GM21447 (cell line): ENCODE data around the gene SDE2.
A peak's percentile ranks its signal among the peaks of the same experiment; 100 is the strongest.

Experiments used
- ATAC-seq: cut with Tn5 transposase; IDR thresholded peaks from one replicate; pipeline ENCODE4 v1.9.1; 2021; ENCODE audit not compliant: unreplicated experiment

SDE2 gene

DNA sequence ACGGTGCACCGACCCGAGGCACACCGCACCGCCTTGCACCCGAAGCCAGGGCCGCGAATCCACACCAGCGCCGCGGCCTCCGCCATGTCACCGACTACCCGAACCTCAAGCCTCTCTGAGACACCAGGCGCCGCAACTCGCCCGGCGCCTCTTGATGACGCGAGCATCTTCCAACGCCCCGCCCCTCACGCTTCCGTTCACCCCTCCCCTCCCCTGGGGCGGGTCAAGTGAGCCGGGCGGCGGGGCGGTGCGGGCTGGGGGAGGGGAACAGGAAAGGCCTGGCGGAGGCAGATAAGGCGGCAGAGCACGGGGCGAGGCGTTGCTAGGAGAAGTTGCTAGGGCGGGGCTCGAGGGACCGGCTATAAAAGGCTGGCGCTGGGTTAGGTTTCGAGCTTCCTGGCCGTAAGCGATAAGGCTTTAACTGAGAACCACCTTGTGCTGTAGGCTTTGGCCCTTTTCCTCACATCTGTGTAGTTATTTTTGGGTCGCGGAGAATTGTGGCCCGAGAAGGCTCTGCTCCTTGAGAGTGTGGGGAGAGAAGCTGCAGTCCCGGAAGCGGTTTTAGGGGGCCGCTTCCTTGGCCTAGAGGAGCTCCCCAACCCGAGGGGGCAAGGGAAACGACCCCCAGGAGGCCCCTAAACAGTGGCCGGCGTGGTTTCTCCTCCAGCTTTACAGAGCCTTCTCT lies at the start of gene SDE2:
SDE2 (minus strand) TSS at position 117 of the 685 bp plus-strand sequence; CDS start at position 86, 31 bp downstream.
- ATAC-seq, result peak; percentile 78

DNA sequence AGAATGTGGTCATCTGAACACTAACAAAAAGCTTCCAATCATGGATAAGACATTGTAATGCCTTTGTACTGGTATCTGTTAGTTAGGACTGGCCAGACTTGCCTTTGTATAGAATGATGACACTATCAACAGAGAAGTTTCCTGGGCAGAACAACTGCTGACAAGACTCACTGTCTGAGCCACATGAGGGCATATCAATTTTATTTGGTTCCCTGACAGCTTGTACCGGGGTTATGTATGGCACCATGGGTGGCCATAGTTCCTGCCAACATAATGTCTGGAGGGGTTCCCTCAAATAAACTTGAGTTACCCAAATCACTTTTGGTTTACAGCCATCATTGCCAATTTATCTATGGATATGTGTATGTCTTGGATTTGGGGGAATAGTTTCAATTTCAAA lies 49.7 kb upstream of the SDE2 start:
- ATAC-seq, result no peak

DNA sequence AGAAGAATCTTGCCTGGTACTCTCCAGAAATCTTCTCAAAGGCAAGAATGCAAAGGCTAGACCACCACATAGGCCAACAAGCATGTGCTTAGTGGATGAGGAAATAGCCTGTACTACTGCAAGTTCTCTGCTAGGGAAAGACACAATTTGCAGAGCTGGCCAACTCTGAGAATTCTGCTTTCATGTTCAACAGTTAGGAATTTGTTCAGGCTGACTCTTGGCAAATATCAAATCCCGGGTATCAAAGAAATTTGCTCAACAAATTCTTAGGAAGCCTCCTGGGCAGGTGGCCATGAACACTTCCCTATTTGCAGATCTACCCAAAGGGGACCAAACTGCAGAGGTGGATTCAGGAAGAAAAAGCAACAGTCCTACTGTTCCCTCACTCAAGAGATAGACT lies 48.4 kb upstream of the SDE2 start:
- ATAC-seq, result no peak

DNA sequence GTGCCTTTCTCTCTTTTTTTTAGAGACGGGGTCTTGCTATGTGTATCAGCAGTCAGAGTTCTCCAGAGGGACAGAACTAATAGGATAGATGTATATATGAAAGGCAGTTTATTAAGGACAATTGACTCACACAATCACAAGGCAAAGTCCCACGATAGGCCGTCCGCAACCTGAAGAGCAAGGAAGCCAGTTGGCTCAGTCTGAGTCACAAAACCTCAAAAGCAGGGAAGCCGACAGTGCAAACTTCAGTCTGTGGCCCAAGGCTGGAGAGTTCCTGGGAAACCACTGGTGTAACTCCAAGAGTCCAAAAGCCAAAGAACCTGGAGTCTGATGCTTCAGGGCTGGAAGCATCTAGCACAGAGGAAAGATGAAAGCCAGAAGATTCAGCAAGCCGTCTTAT lies 47.1 kb upstream of the SDE2 start:
- no peak for ATAC-seq

DNA sequence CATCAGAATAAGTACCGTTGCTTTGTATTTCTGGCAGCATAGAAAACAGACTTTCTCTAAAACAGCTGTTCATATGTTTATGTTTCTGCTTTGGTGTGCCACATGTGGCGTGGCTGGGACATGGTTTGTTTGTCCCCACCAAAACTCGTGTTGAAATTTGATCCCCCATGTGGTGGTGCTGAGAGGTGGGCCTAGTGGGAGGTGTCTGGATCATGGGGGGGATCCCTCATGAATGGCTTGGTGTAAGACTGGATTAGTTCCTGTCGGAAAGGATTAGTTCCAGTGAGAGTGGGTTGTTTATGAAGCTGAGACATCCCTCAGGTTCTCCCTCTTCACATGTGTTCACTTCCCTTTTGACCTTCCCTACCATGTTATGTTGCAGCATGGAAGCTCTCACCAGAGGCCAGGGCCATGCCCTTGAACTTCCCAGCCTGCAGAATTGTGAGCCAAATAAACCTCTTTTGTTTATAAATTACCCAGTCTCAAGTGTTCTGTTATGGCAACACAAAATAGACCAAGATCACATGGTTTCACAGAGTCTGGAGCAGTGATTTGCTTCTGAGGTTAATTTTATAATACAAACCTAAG lies 45.5 kb upstream of the SDE2 start:
- no peak for ATAC-seq

DNA sequence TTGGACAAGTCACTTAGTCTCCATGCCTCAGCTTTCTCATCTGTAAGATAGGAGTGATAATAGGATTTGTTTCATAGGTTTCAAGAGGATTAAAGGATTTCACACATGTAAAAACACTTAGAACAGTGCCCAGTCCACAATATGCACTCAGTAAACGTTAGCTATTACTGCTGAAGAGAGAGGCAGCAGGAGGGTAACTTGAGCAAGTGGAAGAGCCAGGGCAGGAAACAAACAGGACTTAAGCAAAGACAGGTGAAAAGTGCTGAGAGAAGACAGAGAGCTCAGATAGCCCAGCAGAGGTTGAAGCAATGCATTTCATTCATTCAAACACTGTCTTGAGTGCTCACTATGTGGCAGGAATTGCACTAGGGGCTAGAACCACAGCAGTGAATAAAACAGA lies 42.3 kb upstream of the SDE2 start:
- no peak for ATAC-seq

- no peak for ATAC-seq
Observed at GRCh38 chr1:226038661-226039060, 39.5 kb upstream of the SDE2 start.

DNA sequence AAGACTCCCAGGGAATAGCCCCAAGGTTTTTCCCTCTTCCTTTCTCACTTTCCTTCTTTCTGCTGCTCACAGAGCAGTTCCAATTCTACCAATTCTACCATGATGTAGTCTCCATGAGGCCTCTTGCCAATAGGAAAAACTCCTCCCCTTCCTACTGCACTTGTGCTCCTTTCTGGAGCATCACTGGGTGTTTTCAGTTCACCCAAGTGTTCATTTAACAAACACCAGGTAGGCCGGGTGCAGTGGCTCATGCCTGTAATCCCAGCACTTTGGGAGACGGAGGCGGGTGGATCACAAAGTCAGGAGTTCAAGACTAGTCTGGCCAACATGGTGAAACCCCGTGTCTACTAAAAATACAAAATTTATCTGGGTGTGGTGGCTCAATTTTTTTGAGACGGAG lies 36.8 kb upstream of the SDE2 start:
- no peak for ATAC-seq

DNA sequence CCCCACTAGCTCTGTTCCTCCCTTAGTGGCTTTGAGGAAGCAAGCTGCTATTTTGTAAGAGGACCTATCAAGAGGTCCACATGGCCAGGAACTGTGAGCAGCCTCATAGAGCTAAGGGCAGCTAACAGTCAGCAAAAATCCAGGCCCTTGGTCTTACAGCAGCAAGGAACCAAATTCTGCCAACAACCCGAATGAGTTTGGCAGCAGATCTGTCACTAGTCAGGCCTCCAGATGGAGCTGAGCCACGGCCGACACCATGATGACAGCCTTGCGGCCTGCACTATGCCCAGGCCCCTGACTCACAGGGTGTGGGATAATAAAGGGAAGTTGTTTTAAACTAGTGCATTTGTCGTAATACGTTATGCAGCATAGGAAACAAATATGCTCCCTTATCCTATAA lies 35.3 kb upstream of the SDE2 start:
- ATAC-seq, result no peak

DNA sequence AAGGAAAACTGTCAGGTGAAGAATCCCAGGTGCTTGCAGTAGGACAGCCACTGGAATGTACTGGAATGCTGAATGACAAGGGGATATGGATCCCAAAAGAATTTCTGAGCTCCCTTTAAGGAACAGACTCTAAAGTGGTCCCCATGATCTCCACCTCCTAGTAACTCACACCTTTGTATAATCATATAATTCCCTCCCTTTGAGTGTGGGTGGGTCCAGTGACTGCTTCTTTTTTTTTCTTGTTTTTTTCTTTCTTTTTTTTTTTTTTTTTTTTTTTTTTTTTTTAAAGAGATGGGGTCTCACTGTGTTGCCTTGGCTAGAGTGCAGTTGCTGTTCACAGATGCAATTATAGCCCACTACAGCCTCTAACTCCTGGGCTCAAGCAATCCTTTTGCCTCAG lies 34.8 kb upstream of the SDE2 start:
- ATAC-seq, result no peak

GRCh38 chr1:226033582-226033981 lies 34.4 kb upstream of the SDE2 start:
- ATAC-seq, result no peak

- no peak for ATAC-seq
Observed at GRCh38 chr1:226029568-226030225, 30.6 kb upstream of the SDE2 start.

GRCh38 chr1:226029093-226029496 lies 30.0 kb upstream of the SDE2 start:
- peak; percentile 88 for ATAC-seq

DNA sequence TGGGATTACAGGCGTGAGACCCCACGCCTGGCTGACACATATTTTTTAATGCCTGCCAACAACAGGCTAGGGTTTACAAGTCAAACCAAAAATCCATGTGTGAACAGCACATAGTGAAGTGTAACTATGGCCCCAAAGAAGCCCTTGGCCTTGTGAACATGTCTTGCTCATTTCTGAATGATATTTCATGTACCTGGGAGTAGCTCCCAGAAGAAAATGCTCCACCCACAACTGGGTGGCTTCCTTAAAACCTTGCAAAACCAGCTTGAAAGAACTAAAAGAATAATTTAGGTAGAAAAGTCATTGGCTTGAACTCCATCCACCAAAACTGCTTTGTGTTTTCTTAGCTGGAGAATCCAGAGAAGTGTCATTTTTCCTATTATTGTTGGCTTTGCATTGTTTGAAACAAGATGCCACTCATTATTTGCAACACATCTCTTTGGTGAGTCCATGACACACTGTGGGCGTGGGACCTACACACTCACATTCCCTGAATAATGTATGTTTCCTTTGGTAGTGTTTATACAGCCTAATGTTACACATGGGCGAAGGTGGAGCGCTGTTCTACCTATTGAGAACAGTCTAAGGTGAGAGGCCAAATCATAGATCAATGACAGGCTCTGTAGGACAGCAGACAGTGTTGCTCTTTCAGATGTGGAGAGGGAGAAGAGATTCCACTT lies 28.5 kb upstream of the SDE2 start:
- ATAC-seq, result no peak

DNA sequence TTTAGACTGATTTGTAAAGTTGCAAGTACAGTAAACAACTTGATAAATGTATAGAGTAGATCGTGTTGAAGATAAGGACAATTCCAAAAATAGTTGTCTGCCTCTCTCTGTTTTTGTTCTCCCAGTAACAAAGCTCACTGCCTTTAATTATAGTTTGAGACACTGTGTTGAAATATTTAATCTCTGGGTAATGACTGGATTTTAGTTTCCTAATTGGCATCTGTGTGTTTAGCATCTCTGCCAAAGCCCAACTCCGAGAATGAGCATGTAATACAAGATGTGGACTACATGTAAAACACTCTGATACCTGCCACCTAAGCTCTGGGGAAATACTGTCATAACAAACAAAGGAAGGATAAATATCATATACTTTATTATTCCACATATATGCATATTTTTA lies 27.7 kb upstream of the SDE2 start:
- no peak for ATAC-seq

DNA sequence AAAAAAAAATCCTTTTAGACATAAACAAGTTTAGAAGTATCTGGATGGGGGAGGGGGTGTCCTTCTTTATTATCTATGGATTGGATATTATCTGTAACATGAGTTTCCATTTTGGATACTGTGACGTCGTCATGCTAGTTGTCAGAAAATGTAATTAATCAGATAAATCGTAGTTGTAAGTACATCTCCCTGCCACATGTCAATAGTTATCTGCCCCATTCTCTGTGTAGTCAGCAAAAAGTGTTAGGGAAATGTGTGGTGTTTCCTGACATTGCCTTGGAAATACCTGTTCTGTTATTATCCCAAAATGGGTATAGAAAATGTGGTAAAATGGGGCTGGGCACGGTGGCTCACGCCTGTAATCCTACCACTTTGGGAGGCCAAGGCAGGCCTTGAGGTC lies 24.6 kb upstream of the SDE2 start:
- no peak for ATAC-seq

DNA sequence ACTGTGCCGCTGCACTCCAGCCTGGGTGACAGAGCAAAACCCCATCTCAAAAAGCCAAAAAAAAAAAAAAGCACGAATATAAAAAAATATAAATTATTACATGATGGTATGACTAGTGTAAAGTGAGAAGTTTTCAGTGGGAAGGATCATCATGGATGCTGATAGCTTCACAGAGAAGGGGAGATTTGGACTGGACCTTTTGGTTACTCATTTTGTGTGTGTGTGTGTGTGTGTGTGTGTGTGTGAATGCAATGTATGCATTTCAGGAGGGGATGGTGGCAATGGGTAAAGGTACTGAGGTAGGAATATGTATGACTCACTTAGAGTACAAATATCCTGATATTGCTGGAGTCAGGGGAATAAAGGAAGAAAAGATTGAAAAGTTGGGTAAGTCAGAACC lies 22.7 kb upstream of the SDE2 start:
- ATAC-seq, result no peak

GRCh38 chr1:226021401-226021800 lies 22.3 kb upstream of the SDE2 start:
- ATAC-seq, result no peak

DNA sequence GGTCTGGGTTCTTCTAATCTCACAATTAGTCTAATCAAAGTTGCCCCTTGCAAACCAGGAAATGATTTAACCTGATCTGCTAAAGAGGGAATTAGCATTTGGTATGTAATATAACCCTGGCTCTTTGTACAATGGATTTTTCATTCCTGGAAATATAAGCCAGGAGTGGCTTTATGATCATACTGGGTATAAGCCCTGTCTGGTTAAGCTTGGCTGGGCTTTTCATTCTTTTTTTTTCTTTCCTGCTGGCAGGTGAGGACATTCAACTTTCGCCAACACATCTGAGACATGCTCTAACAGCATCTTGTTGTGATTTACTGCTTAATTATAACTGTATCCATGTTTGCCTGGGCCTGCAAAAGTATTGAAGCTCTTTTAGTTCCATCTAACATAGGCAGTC lies 20.4 kb upstream of the SDE2 start:
- ATAC-seq, result no peak

GRCh38 chr1:226017070-226017469 lies 17.9 kb upstream of the SDE2 start:
- ATAC-seq, result no peak

DNA sequence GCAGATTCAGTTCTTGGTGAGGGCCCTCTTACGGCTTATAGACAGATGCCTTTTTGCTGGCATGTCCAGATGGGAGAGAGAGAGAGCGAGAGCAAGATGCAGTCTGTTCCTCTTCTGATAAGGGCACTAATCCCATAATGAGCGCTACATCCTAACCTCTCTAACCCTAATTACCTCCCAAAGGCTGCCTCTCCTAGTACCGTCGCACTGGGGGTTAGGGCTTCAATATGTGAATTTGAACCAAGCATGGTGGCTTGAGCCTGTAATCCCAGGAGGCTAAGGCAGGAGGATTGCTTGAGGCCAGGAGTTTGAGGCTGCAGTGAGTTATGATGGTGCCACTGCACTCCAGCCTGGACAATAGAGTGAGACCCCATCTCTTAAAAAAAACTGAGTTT lies 10.5 kb upstream of the SDE2 start:
- no peak for ATAC-seq
